Stimulated activated CD8-positive, alpha-beta memory T cell treated with anti-CD3 and anti-CD28 coated beads, Interleukin-2, amount 100 ng/mL, for 48 hours (primary cell): ENCODE measurements around the gene AKR1A1.

Experiments used
- DNase-seq, 2 donors: peaks; one replicate each; pipeline ENCODE4 v3.0.0-alpha.2; 2020; ENCODE audit warnings: low read depth in 2 of 2

AKR1A1 gene

DNA sequence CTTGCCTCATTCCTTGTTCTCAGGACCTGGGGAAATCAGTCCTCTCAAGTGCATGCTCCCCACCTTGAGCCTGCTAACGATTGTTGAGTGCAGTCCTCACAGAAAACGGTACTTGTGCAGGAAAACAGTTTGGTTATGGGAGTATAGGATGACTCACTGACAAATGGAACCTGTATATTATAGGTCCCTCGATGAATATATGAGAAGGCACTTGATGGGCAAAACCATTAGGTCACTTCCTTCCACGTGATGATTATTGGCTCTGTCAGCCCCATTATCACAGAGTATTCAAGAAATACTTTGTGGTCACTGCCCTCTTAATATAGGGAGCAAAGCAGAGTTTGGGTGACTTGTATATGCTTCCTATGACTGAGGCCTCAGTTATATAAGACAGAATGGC, 67.0 kb downstream of the AKR1A1 start:
- DNase-seq: no peak

DNA sequence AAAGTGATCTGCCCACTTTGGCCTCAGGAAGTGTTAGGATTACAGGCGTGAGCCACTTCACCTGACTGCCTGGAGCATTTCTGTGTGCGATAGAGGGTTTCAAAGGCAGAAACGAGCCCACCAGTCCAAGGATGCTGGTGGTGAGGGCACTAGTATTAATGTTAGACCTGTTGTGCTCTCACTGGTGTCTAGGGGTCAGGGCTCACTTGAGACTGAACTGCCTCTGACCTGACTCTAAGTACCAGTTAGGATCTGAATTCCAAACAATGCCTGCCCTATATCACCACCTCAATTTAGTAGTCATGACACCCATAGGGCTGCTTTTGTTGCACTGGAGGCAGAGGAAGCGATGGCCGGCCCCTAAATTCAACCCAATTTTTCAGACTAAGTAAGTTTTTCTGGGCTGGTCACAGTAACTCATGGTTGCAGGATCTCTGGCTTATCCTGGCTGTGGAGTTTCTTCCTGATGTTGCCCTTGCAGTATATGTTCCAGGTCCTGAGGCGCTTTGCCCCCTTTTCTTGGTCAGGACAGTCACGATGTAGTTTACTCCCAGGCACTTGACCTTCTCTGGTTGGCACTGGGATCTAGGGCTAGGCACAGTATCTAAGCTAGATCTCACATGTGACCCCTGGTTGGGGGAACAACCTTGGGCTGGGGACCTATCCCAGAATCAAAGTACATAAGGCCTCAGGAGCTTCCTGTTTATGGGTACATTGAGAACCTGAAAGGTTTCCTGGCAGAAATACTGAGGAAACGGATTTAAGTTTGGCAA, 68.7 kb downstream of the AKR1A1 start:
- no peak for DNase-seq
